HG03064 (cell line): ENCODE data around the gene PRR14.
"Not testable (repeated sequence)": the region's sequence is repeated elsewhere in the genome, so short reads cannot be mapped to it uniquely, and the experiment has no call there.

Experiments used
- ATAC-seq: cut with Tn5 transposase; IDR thresholded peaks from one replicate; pipeline ENCODE4 v1.9.1; 2021; ENCODE audit warnings: low read depth; ENCODE audit not compliant: unreplicated experiment

Gene PRR14

DNA sequence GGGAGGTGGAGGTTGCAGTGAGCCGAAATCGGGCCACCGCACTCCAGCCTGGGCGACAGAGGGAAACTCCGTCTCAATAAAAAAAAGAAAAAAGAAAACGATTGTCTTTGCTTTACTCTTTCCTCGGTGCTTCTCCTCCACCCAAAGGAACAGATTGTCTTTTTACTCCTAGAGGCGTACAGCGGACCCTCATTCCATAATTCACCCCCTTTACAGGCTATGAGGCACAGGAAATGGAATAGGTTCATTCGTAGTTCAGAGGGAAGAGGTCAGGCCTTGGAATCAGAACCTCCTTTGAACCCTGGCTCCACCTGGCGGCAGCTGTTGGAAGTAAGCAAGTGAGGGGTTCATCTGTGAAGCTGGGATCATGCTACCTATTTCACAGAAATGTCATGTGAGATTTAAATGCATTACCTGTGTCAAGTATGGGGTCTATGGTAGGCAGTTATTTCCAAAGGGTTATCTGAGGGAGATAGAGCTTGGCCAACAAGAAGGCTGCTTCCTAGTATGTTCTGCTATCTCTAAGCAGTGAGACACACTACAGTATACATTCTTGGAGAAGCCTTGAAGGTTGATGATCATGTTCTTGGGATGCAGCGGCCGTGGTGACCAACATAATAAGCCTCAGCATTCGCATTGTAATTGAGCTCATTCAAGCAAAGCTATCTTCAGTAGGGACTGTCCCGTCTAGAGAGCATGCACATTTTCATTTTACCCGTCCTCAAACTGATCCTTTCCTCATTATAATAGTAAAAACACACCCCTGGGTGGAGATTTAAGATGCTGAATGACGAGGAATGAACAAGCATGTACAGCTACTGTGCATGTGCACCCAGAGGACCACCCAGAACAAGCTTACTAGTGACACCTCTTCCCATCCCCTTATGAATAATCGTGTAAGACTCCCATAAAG is 21.9 kb upstream of the PRR14 start:
- ATAC-seq: no peak

DNA sequence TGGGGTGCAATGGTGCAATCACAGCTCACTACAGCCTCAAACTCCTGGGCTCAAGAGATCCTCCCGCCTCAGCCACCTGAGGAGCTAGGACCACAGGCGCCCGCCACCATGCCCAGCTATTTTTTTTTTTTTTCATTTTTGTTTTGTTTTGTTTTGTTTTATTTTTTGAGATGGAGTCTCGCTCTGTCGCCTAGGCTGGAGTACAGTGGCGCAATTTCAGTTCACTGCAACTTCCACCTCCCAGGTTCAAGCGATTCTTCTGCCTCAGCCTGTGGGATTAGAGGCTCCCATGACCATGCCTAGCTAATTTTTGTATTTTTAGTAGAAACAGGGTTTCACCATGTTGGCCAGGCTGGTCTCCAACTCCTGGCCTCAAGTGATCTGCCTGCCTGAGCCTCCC is 18.3 kb upstream of the PRR14 start:
- ATAC-seq: not testable (repeated sequence)

DNA sequence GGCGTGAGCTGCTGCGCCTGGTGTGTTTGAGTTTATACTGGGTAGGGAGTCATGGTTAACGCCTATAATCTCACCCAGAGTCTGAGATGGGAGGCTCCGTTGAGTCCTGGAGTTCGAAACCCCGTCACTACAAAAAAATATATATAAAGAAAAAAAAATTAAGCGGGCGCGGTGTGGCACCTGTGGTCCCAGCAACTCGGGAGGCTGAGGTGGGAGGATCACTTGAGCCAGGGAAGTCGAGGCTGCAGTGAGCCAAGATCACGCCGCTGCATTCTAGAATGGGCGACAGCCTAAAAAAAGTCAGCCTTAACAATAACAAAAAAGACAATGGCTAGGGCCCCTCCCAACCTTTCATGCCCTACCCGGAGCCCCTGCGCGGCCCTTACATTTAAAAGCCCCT is 17.2 kb upstream of the PRR14 start:
- no peak for ATAC-seq

DNA sequence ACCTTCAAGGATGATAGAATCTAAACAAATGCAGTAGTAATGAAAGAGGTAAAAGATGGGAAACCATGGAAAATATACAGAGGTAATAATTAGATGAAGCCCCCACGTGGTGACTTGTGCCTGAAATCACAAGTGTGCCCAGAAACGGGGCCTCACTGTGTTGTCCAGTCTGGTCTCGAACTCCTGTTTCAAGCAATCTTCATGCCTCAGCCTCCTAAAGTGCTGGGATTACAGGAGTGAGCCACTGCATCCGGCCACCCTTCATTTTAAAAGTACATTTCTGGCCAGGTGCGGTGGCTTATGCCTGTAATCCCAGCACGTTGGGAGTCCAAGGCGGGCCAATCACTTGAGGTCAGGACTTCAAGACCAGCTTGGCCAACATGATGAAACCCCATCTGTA is 14.2 kb upstream of the PRR14 start:
- no peak for ATAC-seq

DNA sequence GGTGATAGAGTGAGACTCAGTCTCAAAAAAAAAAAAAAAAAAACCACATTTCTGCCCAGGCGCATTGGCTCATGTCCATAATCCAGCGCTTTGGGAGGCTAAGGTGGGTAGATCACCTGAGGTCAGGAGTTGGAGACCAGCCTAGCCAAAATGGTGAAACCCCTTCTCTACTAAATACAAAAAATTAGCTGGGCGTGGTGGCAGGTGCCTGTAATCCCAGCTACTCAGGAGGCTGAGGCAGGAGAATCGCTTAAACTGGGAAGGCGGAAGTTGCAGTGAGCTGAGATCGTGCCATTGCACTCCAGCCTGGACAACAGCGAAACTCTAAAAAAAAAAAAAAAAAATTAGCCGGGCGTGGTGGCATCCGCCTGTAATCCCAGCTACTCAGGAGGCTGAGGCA is 13.6 kb upstream of the PRR14 start:
- not testable (repeated sequence) for ATAC-seq

DNA sequence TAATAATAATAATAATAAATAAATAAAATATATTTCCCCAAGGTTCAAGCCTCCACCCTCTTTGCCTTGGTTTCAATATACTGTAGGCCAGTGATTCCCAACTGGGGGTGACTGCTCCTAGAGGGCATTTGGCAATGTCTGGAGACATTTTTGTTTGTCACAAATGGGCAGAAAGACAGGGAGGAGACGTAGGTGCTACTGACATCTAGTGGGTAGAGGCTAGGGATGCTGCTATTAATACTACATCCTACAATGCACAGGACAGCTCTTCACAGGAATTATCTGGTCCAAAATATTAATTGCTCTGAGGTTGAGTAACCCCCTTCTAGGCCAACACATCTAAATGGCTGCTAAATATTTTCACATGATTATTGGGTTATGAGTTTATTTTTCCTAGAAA is 12.8 kb upstream of the PRR14 start:
- no peak for ATAC-seq

DNA sequence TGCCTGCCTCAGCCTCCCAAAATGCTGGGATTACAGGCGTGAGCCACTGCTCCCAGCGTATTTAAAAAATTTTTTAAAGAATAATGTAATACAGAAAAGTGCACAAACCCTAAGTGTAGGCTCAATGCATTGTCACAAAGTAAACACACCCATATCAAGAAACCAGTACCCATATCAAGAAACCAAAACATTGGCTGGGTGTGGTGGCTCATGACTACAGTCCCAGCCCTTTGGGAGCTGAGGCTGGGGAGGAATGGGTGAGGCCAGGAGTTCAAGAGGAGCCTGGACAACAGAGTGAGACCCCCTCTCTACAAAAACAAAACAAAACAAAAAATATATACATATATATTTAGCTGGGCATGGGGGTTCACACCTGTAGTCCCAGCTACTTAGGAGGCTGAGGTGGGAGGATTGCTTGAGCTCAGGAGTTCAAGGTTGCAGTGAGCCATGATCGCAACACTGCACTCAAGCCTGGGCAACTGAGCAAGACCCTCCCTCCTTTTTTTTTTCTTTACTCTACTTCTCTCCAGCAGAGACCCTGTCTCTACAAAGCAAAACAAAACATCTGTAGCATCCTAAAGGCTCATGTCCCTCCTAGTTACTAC is 9.3 kb upstream of the PRR14 start:
- ATAC-seq: no peak

DNA sequence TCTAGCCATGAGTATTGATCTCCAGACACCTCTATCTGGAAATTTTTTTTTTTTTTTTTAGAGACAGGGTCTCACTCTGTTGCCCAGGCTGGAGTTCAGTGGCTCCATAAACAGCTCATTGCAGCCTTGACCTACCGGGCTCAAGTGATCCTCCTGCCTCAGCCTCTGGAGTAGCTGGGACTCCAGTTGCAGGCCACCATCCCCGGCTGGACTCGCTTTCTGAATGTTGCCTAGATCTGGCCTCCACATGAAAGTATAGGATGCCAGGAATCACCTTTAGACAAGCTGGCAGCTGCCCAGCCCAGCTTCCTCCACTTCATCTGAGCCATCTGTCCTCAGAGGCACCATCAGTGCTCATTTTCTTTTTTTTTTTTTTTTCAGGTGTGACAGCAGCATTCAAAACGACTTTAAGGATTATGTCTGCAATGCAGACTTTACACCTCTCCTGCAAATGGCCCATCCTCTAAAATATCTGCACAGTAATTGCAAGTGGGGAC is 6.4 kb upstream of the PRR14 start:
- ATAC-seq: no peak

DNA sequence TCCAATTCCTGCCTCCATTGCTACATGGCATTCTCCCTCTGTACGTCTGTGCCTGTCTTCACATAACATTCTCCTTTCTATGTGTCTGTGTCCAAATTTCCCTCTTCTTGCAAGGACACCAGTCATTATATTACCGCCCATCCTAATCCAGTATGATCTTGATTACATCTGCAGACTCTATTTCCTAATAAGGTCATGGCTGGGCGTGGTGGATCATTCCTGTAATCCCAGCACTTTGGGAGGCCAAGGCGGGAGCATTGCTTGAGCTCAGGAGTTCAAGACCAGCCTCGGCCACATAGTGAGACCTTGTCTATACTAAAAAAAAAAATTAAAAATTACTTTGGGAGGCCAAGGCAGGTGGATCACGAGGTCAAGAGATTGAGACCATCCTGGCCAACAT is 5.0 kb upstream of the PRR14 start:
- no peak for ATAC-seq

DNA sequence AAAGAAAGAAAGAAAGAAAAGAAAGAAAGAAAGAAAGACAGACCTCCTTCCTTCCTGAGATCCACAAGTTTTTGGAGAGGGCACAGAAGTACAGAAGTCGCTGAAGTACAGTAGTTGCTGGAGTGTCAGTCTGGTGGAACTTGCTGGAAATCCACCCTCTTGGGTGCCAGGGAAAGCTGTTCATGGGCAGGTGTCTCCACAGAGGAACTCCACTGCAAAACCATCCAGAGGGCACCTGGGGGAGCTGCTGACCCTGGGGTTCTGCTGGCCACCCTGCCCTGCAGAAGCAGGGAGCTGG is 3.5 kb upstream of the PRR14 start:
- ATAC-seq: no peak

DNA sequence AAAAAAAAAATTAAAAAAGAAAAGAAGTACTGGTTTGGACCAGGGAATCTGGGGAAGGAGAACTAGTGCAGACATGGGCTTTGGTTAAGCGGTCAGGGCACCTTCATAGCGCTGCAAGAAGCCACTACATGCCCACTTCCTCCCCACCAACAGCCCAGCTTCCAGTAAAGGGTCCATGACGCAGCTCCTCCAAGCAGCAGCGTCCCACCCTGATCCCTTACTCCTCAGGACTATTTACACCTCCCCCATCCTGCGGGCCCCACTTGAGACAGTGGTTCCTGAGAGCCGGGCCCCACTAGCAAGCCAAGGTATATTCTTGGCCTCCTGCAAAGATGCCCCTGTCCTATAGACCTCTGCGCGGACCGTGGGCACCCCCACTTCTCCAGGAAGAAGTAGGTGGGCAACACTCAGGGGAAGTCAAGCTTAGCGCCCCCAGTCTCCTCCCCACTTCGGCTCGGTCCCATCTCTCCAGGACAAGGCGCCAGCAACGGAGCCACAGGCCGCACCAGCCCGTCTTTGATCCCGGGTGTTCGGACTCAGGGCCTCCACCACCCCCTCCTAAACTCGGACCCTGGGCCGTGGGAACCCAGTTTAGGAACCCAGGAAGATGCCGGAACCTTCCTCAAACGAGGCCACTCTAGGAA is 913 bp upstream of the PRR14 start:
- ATAC-seq: no peak

DNA sequence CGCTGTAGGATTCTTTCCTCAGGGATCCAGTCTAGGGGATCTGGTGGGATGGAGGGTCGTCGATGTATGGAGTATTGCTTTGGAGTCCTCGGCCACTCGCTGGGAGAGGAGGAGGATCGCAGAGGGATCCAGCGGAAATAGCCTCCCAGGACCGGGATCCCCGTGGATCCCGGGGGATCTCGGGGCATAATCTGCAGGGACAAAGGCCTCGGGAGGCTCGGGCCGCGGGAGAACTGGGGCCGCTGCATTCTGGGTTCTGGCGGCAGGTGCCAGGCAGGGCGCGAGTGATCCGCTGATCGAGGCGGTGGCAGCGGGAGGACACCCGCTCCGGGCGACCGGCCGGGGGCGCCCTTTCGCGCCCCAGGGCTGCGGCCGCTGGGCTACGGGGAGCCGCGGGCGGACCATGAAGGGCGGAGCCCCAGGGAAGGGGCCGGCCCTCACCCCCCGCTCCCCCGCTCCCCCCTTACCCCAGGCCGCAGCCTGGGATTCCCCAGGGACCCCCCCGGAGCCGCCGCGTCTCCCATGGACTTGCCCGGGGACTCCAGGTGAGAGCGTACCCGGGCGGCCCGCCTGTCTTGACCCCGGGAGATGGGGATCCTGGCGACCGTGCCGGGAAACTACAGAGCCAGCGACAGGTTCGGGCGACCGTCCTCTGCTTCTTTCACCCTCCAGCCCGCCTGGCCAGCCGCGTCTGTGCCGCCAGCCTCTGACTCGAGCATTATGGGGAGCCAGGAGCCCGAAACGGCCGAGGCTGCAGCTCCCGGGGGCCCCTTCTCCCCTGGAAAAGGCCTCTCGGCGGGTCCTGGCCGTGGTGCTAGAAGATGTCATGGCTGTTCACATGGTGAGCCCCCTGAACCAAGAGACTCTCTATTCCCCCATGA is 604 bp downstream of the PRR14 start:
- ATAC-seq: no peak

DNA sequence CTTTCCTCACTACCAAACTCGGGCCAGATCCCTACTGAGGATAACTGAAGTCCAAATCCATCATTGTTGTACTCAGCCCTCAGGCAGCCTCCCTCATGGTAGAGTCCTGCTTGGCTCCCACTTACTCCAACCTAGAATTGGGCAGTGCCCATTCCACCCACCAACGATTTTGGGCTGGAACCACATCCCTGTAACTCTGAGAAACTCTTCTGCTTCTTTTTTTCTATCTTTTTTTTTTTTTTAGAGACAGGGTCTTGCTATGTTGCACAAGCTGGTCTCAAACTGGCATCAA is 1.2 kb downstream of the PRR14 start:
- no peak for ATAC-seq

DNA sequence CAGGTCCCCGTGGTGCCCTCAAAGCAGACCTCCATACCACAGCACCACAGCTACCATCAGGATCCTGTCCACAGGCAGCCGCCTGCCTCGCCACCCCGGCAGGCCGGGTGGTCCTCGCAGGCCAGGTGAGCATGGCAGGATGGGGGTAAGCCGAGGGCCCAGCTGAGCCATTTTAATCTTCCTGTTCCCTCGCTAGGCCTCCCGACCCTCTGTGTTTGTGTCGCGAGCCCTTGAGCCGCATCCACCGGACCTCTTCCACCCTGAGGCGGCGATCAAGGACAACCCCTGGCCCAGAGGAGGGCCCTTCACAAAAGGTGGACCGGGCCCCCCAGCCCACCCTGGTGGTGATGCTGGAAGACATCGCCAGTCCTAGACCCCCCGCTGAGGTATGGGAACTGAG is 2.0 kb downstream of the PRR14 start:
- ATAC-seq: no peak

DNA sequence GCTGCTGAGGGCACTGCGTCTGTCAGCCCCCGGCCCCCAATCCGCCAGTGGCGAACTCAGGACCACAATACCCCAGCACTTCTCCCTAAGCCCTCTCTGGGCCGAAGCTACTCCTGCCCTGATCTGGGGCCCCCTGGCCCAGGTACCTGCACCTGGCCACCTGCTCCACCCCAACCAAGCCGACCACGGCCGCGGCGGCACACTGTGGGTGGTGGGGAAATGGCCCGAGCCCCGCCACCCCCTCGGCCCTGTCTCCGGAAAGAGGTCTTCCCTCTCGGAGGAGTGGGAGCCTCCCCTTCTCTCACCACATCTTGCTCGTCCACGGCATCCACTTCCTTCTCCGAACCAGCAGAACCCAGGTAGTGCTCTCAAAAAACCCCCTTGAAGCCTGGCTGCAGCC is 4.1 kb downstream of the PRR14 start:
- no peak for ATAC-seq

DNA sequence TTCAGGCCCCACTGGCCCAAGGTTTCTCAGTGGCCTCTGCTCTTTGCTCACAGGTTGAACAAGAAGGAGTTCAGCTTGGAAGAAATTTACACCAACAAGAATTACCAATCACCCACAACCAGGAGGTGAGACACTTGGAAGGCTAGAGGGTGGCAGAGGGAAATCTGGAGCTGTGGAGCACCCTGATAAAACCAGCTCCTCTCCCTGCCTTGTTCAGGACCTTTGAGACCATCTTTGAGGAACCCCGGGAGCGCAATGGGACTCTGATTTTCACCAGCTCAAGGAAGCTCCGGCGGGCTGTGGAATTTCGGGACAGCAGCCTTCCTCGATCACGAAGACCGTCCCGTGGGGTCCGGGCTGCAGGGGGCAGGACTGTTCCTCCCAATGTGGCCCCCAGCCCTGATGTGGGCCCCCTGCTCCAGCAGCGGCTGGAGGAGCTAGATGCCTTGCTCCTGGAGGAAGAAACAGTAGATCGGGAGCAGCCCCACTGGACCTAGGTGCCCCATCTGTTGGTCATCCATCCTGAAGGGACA is 5.1 kb downstream of the PRR14 start:
- no peak for ATAC-seq

DNA sequence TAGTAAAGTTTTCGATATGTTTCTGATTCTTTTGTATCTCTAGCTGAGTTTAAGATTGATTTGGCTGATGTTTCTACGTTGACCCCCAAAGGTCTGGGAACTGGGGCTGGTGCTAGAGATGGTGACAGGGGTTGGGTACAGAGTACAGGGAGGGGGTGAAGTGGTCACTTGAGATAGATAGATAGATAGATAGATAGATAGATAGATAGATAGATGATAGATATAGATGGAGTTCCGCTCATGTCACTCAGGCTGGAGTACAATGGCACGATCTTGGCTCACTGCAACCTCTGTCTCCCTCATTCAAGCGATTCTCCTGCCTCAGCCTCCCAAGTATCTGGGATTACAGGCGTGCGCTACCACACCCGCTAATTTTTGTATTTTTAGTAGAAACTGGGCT is 5.6 kb downstream of the PRR14 start:
- no peak for ATAC-seq

DNA sequence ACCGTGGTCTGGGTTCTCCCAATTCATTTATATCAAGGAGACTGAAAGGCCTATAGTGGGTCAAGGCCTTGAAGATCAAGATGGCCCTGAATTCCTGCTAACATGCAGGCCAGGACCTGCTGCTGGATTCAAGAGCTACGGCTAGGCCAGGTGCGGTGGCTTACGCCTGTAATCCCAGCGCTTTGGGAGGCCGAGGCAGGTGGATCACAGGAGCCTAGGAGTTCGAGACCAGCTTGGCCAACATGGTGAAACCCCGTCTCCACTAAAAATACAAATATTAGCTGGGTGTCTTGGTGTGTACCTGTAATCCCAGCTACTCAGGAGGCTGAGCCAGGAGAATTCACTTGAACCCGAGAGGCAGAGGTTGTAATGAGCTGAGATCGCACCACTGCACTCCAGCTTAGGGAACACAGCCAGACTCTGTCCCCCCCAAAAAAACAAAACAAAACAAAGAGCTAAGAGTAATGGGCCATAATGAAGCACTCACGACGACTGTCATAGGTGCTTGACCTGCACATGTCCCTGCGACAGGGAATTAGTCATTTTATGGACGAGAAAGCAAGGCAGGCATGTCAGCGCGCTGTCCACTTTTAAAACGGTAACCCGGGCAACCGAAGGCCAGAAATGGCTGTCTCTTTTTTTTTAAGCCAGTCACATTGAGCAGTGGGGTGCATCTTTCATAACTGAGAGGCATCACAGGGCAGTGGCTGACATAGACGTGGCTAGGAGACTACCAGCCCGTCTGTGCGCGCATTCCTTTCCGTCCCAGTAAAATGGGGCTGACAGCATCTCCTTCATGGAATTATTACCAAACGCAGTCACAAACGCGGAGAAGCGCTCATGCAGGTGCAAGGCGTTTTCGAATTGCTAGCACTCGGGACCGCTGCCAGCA is 6.5 kb downstream of the PRR14 start:
- ATAC-seq: no peak

DNA sequence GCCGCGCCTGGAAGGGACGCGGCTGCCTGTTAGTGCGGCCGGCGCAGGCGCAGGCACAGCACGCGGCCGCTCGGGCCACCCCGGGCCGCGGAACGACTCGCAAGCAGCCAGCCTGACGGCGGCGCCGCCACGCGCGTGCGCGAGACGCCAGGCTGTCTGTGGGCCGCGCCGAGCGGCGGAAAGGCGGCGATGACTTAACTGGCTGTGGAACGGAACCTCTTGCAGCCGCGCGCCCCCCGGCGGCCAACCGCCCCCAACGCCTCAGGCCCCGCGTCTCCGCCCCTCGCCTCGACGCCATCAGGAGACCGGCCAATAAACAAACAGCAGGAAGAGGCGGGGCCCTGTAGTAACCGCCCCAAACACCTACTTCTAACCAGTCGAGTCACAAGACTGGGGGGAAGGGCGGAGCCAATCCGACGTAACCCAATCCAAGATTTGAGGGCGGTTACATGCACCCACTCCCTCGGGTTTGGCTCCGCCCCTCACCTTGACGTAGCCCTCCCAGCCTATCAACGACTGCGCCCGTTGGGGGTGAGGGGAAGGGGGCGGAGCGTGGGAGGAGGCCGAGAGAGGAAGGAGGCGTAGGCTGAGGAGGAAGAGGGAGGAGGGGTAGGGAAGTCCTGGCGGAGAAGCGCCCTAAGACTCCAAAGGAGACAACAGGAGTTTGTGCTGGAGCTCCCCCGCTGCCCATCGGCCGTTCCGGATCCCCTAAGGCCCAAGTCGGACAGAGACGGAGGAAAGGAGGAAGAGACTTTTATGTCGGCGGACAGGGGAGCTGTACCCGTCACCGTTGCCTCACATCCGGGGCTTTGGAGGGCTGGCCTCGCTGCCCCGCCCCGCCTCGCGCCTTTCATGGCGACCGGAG is 7.3 kb downstream of the PRR14 start, which contains the start of gene FBRS:
TSS of gene FBRS (plus strand) at position 566 of the 865 bp plus-strand sequence. CDS start 1,088 bp downstream, outside the sequence.
- ATAC-seq: peak; percentile 53
